B cell (primary cell): Measurements from ENCODE around the gene EPG5. TPM values are rescaled to one million over a fixed set of nuclear protein-coding genes. Genes with fewer than 3 reads are reported as not detected.
"Not testable (repeated sequence)": the region's sequence is repeated elsewhere in the genome, so short reads cannot be mapped to it uniquely, and the experiment has no call there.

Experiments
- ATAC-seq: fragments of 200-7000 bp; cut with Tn5 transposase; one replicate; pipeline ENCODE4 v1.10.0; 2021; ENCODE audit warnings: low read depth, mild to moderate bottlenecking, moderate number of reproducible peaks, moderate library complexity
- CTCF ChIA-PET: fragments of 350-600 bp; sonication (Branson Sonifier 250); formaldehyde crosslinking; loops from one replicate; lab custom pipeline; 2021; ENCODE audit warnings: antibody characterized with exemption, inconsistent platforms; lab: Charles Lee
- POLR2A ChIA-PET: fragments of 350-600 bp; sonication (Branson Sonifier 250); formaldehyde crosslinking; loops from one replicate; lab custom pipeline; 2021; ENCODE audit warnings: antibody characterized with exemption; lab: Charles Lee
- DNase-seq: peaks from one replicate; pipeline ENCODE4 v3.0.0; 2013
- H2AFZ ChIP-seq: 2 replicates; pipeline ENCODE4 v1.6.1; 2012; ENCODE audit warnings: mild to moderate bottlenecking, low read depth, low read length; ENCODE audit not compliant: insufficient read depth, poor library complexity, severe bottlenecking
- H3K27ac ChIP-seq, 2 donors: 1 replicate in 1 of 2; 2 replicates in 1 of 2; pipeline ENCODE4 v1.5.1; 2012 to 2013; ENCODE audit warnings: low read length in 2 of 2, mild to moderate bottlenecking in 2 of 2, moderate library complexity in 1 of 2
- H3K27me3 ChIP-seq, 4 experiments: fragments of 200-600 bp in 1 of 4; sonication (generic) in 1 of 4; replicated peaks in 1 of 4; 1 replicate in 2 of 4; 2 replicates in 2 of 4; pipeline versions ENCODE4 v1.6.1 to v1.7.0; 2013 to 2016; ENCODE audit warnings: low read length in 3 of 4, mild to moderate bottlenecking in 2 of 4, mixed read lengths in 1 of 4, moderate library complexity in 1 of 4; ENCODE audit not compliant: insufficient read depth in 4 of 4, control insufficient read depth in 3 of 4; ENCODE audit errors: control extremely low read depth in 1 of 4
- H3K36me3 ChIP-seq, 2 experiments: replicated peaks in 1 of 2; 1 replicate in 1 of 2; 2 replicates in 1 of 2; pipeline versions ENCODE4 v1.6.1 to v1.7.1; 2013; ENCODE audit warnings: low read length in 1 of 2; ENCODE audit not compliant: insufficient read depth in 2 of 2, control insufficient read depth in 1 of 2; ENCODE audit errors: control extremely low read depth in 1 of 2, extremely low read depth in 1 of 2
- H3K4me1 ChIP-seq, 2 donors: fragments of 200-600 bp in 1 of 2; sonication (generic) in 1 of 2; 1 replicate in 1 of 2; 2 replicates in 1 of 2; pipeline versions ENCODE4 v1.5.1 to v1.6.1; 2013 to 2017; ENCODE audit warnings: low read length in 2 of 2; ENCODE audit not compliant: control insufficient read depth in 2 of 2, insufficient read depth in 2 of 2
- H3K4me2 ChIP-seq: replicated peaks from 2 replicates; pipeline ENCODE3; 2012; ENCODE audit warnings: mild to moderate bottlenecking, low read depth, low read length; ENCODE audit not compliant: poor library complexity, severe bottlenecking
- H3K4me3 ChIP-seq, 5 experiments: fragments of 200-600 bp in 1 of 5; sonication (generic) in 1 of 5; 1 replicate in 3 of 5; 2 replicates in 2 of 5; pipeline versions ENCODE4 v1.5.1 to v1.7.0; 2011 to 2016; ENCODE audit warnings: low read length in 4 of 5, mild to moderate bottlenecking in 4 of 5, low read depth in 2 of 5, control low read depth in 1 of 5, moderate library complexity in 1 of 5; ENCODE audit not compliant: insufficient read depth in 1 of 5; ENCODE audit errors: control extremely low read depth in 1 of 5, extremely low read depth in 1 of 5
- H3K79me2 ChIP-seq: fragments of 200-600 bp; sonication (generic); one replicate; pipeline ENCODE4 v1.6.0; 2016; ENCODE audit warnings: low read length; ENCODE audit not compliant: control insufficient read depth, insufficient read depth
- H3K9ac ChIP-seq: fragments of 200-600 bp; sonication (generic); 2 replicates; pipeline ENCODE4 v1.6.1; 2017; ENCODE audit warnings: mild to moderate bottlenecking, low read length, moderate library complexity
- H3K9me3 ChIP-seq, 3 donors: one replicate each; pipeline versions ENCODE4 v1.6.1 to v1.7.1; 2013; ENCODE audit warnings: low read length in 2 of 3; ENCODE audit not compliant: control insufficient read depth in 2 of 3, insufficient read depth in 1 of 3; ENCODE audit errors: control extremely low read depth in 1 of 3
- H4K20me1 ChIP-seq: 2 replicates; pipeline ENCODE4 v1.6.0; 2012; ENCODE audit warnings: mild to moderate bottlenecking, low read length; ENCODE audit not compliant: insufficient read depth, control insufficient read depth, poor library complexity, severe bottlenecking
- H3K27ac Mint-ChIP-seq: one replicate; pipeline ENCODE4 v1.8.0; 2021; ENCODE audit warnings: mixed read lengths
- H3K27me3 Mint-ChIP-seq: one replicate; pipeline ENCODE4 v1.8.0; 2021; ENCODE audit warnings: mixed read lengths
- H3K4me1 Mint-ChIP-seq: one replicate; pipeline ENCODE4 v1.8.0; 2021; ENCODE audit warnings: mixed read lengths
- H3K4me3 Mint-ChIP-seq: one replicate; pipeline ENCODE4 v1.8.0; 2021; ENCODE audit warnings: mixed read lengths
- H3K9me3 Mint-ChIP-seq: one replicate; pipeline ENCODE4 v1.8.0; 2022; ENCODE audit warnings: mixed read lengths; ENCODE audit not compliant: insufficient read depth
- CTCF ChIP-seq: fragments of 200-600 bp; IDR thresholded peaks from one replicate; pipeline ENCODE4 v1.8.0; 2022; ENCODE audit warnings: antibody characterized with exemption, mild to moderate bottlenecking
- EZH2 ChIP-seq: IDR thresholded peaks from 2 replicates; pipeline ENCODE4 v1.6.1; 2012; ENCODE audit warnings: borderline replicate concordance, low read depth, mild to moderate bottlenecking, moderate library complexity, low read length; ENCODE audit not compliant: insufficient read depth, poor library complexity, severe bottlenecking
- WGBS: methylation state at CpG from one replicate; pipeline ENCODE4 v1.1.5; 2013; ENCODE audit warnings: missing lambda C conversion rate; ENCODE audit not compliant: insufficient coverage; 5-methylcytosine and 5-hydroxymethylcytosine counted together
- intact Hi-C: fragments of 100-400 bp; cut with micrococcal nuclease; formaldehyde crosslinking; loops from one replicate; pipeline ENCODE4 v1.10.0; 2022
- polyA plus RNA-seq: library from polyadenylated mRNA; depleted of rRNA; stranded (reverse); fragments of >200 nt; gene quantifications from 2 replicates; pipeline ENCODE4 v1.2.3, GENCODE V29; 2012
- total RNA-seq, 2 donors: library from RNA; stranded (reverse); fragments of 120-200 nt in 1 of 2; gene quantifications; 1 replicate in 1 of 2; 2 replicates in 1 of 2; pipeline versions ENCODE4 v1.2.3 to v1.2.4, GENCODE V29; 2013 to 2022

The EPG5 gene
- total and polyA plus RNA-seq, 2 donors (not counting 1 experiment from before 2014, with no cell fraction given): 10.3 to 50.4 TPM

- ATAC-seq: no peak
- no peak for DNase-seq
- Histone ChIP-seq H3K4me2 (no peak overlapping the region), H4K20me1 (no peaks in the 10 kb centered on the region), H3K4me1 (peaks cover 0 to 8% of the 10 kb centered on the region in 2 donors), H3K27me3 (no peaks in the 10 kb centered on the region), H3K27ac (no peak overlapping the region), H3K9me3 (no peaks in the 10 kb centered on the region), H3K36me3 (no peaks in the 10 kb centered on the region), H3K79me2 (no peaks in the 10 kb centered on the region), H2AFZ (no peak overlapping the region), H3K4me3 (no peak overlapping the region), H3K9ac (no peak overlapping the region)
- Mint-ChIP-seq H3K27ac (no peak overlapping the region), H3K4me1 (peaks cover 7% of the 10 kb centered on the region), H3K9me3 (no peaks in the 10 kb centered on the region), H3K27me3 (peaks cover 8% of the 10 kb centered on the region), H3K4me3 (no peak overlapping the region)
- no CpG with 5 or more reads among the region's 3 CpGs for WGBS
- POLR2A ChIA-PET: no interaction called here
- intact Hi-C loops: no loop called here
- no peak for TF ChIP-seq CTCF
- TF ChIP-seq EZH2: no peak
- CTCF ChIA-PET: no interaction called here
Measured at GRCh38 chr18:45995461-45995860, 28.3 kb upstream of the EPG5 start.

- Histone ChIP-seq H4K20me1 (no peaks in the 10 kb centered on the region), H3K4me2 (no peak overlapping the region), H3K9me3 (peaks cover 0 to 2% (median 0%) of the 10 kb centered on the region in 3 donors), H3K27ac (no peak overlapping the region), H3K9ac (no peak overlapping the region), H2AFZ (no peak overlapping the region), H3K4me3 (no peak overlapping the region), H3K27me3 (no peaks in the 10 kb centered on the region), H3K79me2 (no peaks in the 10 kb centered on the region), H3K36me3 (no peaks in the 10 kb centered on the region), H3K4me1 (peaks cover 0 to 8% of the 10 kb centered on the region in 2 donors)
- Mint-ChIP-seq H3K27ac (no peak overlapping the region), H3K27me3 (peaks cover 12% of the 10 kb centered on the region), H3K4me1 (peaks cover 7% of the 10 kb centered on the region), H3K9me3 (no peaks in the 10 kb centered on the region), H3K4me3 (no peak overlapping the region)
- no peak for ATAC-seq
- DNase-seq: no peak
- CTCF ChIA-PET: no interaction called here
- POLR2A ChIA-PET: no interaction called here
- intact Hi-C loops: no loop called here
- TF ChIP-seq CTCF (no peak), EZH2 (no peak)
- WGBS: 97% methylated on average over 3 of the region's 4 CpGs
Measured at GRCh38 chr18:45993438-45993837, 26.3 kb upstream of the EPG5 start.

- POLR2A ChIA-PET, H3K9ac ChIP-seq, CTCF ChIA-PET, H3K36me3 ChIP-seq, H3K4me3 Mint-ChIP-seq, DNase-seq, H3K79me2 ChIP-seq, H2AFZ ChIP-seq, H3K27ac Mint-ChIP-seq, H3K4me3 ChIP-seq, H3K4me2 ChIP-seq, H3K9me3 ChIP-seq, H3K9me3 Mint-ChIP-seq, H3K27me3 ChIP-seq, H3K27ac ChIP-seq, intact Hi-C loops, H4K20me1 ChIP-seq, H3K4me1 Mint-ChIP-seq, H3K4me1 ChIP-seq, ATAC-seq: not testable (repeated sequence)
- peaks cover 12% of the 10 kb centered on the region for H3K27me3 Mint-ChIP-seq
- 93% methylated on average over 3 of the region's 6 CpGs for WGBS
Measured at GRCh38 chr18:45992527-45992926, 25.4 kb upstream of the EPG5 start.
